Endothelial cell (in vitro differentiated cells): ENCODE results near the gene ACSS1. TPM values are rescaled to one million over a fixed set of nuclear protein-coding genes. Genes with fewer than 3 reads are reported as not detected.

Experiments used
- DNase-seq: peaks from one replicate; pipeline ENCODE4 v3.0.0; 2021; ENCODE audit warnings: low spot score
- H3K27ac Mint-ChIP-seq: one replicate; pipeline ENCODE4 v1.8.0; 2021; ENCODE audit warnings: mixed read lengths, inconsistent platforms; ENCODE audit not compliant: unreplicated experiment
- H3K27me3 Mint-ChIP-seq: one replicate; pipeline ENCODE4 v1.8.0; 2021; ENCODE audit warnings: mild to moderate bottlenecking, moderate library complexity, mixed read lengths, inconsistent platforms; ENCODE audit not compliant: unreplicated experiment
- H3K36me3 Mint-ChIP-seq: one replicate; pipeline ENCODE4 v1.8.0; 2021; ENCODE audit warnings: mild to moderate bottlenecking, low read depth, mixed read lengths, inconsistent platforms; ENCODE audit not compliant: unreplicated experiment
- H3K4me1 Mint-ChIP-seq: one replicate; pipeline ENCODE4 v1.8.0; 2021; ENCODE audit warnings: mild to moderate bottlenecking, mixed read lengths, inconsistent platforms; ENCODE audit not compliant: unreplicated experiment
- H3K4me3 Mint-ChIP-seq: one replicate; pipeline ENCODE4 v1.8.0; 2021; ENCODE audit warnings: mild to moderate bottlenecking, mixed read lengths, inconsistent platforms; ENCODE audit not compliant: unreplicated experiment
- H3K9me3 Mint-ChIP-seq: one replicate; pipeline ENCODE4 v1.8.0; 2021; ENCODE audit warnings: mixed read lengths, inconsistent platforms; ENCODE audit not compliant: unreplicated experiment
- CTCF ChIP-seq: fragments of 200-600 bp; sonication (generic); IDR thresholded peaks from one replicate; pipeline ENCODE4 v1.5.0; 2021; ENCODE audit warnings: antibody characterized with exemption; ENCODE audit not compliant: unreplicated experiment
- total RNA-seq: library from RNA; stranded (reverse); fragmentation: NEBNext Ultra II Directional; extraction: Animal tissue kit (Norgen Biotek cat#: 25700); gene quantifications from one replicate; pipeline ENCODE4 v1.2.1, GENCODE V29; 2021; ENCODE audit not compliant: unreplicated experiment

The ACSS1 gene
- total RNA-seq, 1 donor from 2014 or later, result 15.5 TPM

GRCh38 chr20:24994470-24995368 is 63.2 kb downstream of the ACSS1 start:
- Mint-ChIP-seq H3K4me1 (peaks cover 44% of the 10 kb centered on the region), H3K36me3 (peaks cover 4% of the 10 kb centered on the region), H3K9me3 (no peaks in the 10 kb centered on the region), H3K27ac (no peak overlapping the region), H3K27me3 (peaks cover 8% of the 10 kb centered on the region), H3K4me3 (no peak overlapping the region)
- peak; percentile 84 for TF ChIP-seq CTCF
- DNase-seq, result peak; percentile 85

GRCh38 chr20:24994186-24994465 is 63.8 kb downstream of the ACSS1 start:
- H3K4me3 Mint-ChIP-seq, result no peak overlapping the region
- H3K9me3 Mint-ChIP-seq, result no peaks in the 10 kb centered on the region
- peaks cover 8% of the 10 kb centered on the region for H3K27me3 Mint-ChIP-seq
- TF ChIP-seq CTCF, result no peak
- H3K4me1 Mint-ChIP-seq, result peaks cover 46% of the 10 kb centered on the region
- H3K27ac Mint-ChIP-seq, result peak overlapping the region; percentile 4
- peaks cover 4% of the 10 kb centered on the region for H3K36me3 Mint-ChIP-seq
- DNase-seq, result no peak

- Mint-ChIP-seq H3K9me3 (no peaks in the 10 kb centered on the region), H3K27ac (peak overlapping the region; percentile 4), H3K36me3 (peaks cover 4% of the 10 kb centered on the region), H3K4me3 (peak overlapping the region; percentile 96), H3K27me3 (peaks cover 5% of the 10 kb centered on the region), H3K4me1 (peaks cover 46% of the 10 kb centered on the region)
- no peak for DNase-seq
- no peak for TF ChIP-seq CTCF
These were observed 64.4 kb downstream of the ACSS1 start for GRCh38 chr20:24993337-24994185.

GRCh38 chr20:24992487-24993205 is 65.3 kb downstream of the ACSS1 start, which contains the start of gene APMAP:
Gene APMAP (minus strand): TSS chr20:24992751. CDS start chr20:24992688, 63 bp downstream.
- Mint-ChIP-seq H3K9me3 (no peaks in the 10 kb centered on the region), H3K27me3 (peaks cover 5% of the 10 kb centered on the region), H3K4me1 (peaks cover 46% of the 10 kb centered on the region), H3K27ac (peak within 1 kb of the TSS; percentile 45), H3K4me3 (peak within 1 kb of the TSS; percentile 96), H3K36me3 (peaks cover 4% of the 10 kb centered on the region)
- peak; percentile 91 for DNase-seq
- no peak for TF ChIP-seq CTCF
